Fibroblast of skin of left biceps (primary cell): ENCODE results near the gene C6orf118.

ENCODE experiments used
- DNase-seq, 2 experiments: peaks; one replicate each; pipeline ENCODE4 v3.0.0-alpha.2; 2013; ENCODE audit warnings: low read depth in 2 of 2

The C6orf118 gene

GRCh38 chr6:165244524-165245247 is 64.7 kb downstream of the C6orf118 start:
- no peak for DNase-seq

DNA sequence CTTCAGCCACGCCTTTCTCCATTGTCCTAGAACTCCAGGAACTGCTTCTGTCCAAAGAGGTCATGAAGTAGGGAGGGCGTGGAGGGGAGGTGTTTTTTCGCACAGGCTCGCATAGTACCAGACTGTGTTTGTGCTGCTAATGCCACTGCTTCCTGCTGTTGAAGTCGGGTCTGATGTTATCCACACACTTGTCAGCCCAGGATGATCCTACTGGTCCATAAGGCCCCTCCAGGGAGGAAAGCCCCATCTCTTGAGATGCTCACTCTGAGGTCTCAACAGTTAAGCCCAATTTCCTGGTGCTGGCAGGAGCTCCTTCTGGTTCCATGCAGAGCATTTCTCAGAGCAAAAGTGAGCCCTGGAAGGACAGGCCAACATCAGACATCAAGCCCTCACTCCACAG is 65.6 kb downstream of the C6orf118 start:
- no peak for DNase-seq

- no peak for DNase-seq
Observed at GRCh38 chr6:165236326-165236725, 73.1 kb downstream of the C6orf118 start.

- no peak for DNase-seq
Observed at GRCh38 chr6:165232731-165233488, 76.5 kb downstream of the C6orf118 start.

DNA sequence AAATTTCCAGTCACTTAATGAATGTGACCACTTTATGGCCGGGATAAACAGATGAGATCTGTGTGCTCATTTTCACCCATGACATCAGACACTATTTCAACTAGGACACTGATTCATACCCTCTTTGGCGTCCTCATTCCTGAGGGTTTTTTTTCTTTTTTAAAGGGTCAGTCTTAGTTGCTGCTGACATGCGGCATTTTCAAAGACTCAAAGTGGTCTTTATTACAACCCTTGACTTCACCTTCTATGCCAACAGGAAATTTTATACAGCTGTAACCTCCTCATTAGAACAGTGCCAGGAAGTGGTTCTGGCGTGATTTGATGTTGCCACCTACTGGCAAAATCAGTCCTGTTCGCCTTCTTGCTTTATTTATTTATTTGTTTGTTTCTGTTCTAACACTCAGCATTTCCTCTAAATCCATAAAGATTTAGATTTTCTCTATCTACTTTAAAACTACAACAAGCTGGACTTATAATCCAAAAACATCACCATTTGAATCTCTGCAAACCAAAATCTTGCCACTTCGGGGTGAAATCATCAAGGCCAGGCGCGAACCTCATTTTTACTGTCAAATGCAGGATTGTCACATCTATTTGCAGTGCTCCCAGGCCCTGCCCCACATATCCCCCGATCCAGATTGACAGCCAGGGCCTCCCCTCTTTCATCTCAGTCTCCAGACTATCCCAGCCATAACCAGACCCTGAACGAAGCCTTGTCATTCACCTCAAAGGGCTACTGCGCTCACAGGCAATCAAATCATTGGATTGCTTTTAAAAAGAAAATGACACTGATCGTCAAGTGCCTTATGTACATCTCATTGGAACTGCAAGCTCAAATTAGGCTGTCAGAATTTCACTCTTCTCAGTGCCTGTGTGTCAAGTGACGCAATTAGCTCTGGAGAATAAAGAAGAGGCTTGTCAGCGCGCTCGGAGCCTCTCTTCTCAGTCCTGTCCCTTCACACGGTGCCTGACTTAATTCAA is 77.5 kb downstream of the C6orf118 start:
- DNase-seq = peak in 1 of 2 experiments; percentile 17

DNA sequence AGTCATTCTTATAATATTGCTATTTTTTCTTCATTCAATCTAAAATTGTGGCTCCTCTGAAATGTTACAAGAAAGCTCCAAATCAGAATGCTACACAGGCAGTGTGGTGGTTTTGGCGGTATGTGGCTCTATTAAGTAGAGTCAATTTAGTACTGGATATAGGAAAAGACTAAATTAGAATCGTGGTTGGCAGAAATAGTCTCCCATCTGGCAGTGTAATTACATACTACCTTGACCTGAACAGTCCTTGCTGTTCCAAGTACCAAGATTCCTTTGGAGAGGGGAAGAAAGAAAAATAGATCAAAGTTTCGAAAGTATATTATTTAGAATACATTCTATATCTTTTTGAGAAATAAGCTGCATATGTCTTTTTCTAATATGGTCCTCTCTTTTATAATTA is 78.2 kb downstream of the C6orf118 start:
- no peak for DNase-seq
